VCaP (cell line): ENCODE measurements around the gene C1orf50.

Experiments
- H3K27ac ChIP-seq: fragments of 450-650 bp; 2 replicates; pipeline ENCODE4 v1.5.1; 2017
- CTCF ChIP-seq: fragments of 450-650 bp; conservative IDR thresholded peaks from 2 replicates; pipeline ENCODE4 v1.5.1; 2017; ENCODE audit warnings: mild to moderate bottlenecking, moderate library complexity

The C1orf50 gene

GRCh38 chr1:42731585-42731984 lies 35.5 kb upstream of the C1orf50 start:
- H3K27ac ChIP-seq, result no peak overlapping the region
- no peak for TF ChIP-seq CTCF

DNA sequence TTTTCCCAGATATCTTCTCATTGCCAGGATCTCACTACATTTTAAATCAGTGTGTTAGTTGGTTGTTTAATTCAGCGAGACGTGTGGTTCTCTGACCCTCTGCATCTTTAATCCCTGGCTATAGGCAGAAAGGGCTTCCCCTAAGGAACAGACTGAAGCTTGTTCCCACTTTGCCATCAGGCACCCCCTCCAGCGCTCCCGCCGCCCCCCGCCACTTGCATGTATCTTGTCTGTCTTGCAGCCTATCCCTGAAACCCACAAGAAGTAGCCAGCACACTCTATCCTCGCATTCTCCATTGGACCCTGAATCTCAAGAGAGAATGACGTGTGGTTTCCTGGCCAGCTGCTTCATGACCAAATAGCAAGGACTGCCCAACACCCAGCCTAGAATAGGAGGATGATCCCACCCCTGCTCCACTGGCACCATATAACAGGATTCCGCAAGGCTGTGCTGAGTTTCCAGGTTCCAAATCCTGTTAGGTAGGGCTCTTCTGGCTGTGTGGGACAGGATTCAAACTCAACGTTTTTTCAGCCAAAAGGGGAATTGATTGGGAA lies 34.8 kb upstream of the C1orf50 start:
- no peak overlapping the region for H3K27ac ChIP-seq
- no peak for TF ChIP-seq CTCF

- no peak for TF ChIP-seq CTCF
- H3K27ac ChIP-seq, result no peak overlapping the region
Observed at GRCh38 chr1:42733415-42734200, 33.4 kb upstream of the C1orf50 start.

GRCh38 chr1:42734201-42735035 lies 32.6 kb upstream of the C1orf50 start:
- no peak for TF ChIP-seq CTCF
- no peak overlapping the region for H3K27ac ChIP-seq

DNA sequence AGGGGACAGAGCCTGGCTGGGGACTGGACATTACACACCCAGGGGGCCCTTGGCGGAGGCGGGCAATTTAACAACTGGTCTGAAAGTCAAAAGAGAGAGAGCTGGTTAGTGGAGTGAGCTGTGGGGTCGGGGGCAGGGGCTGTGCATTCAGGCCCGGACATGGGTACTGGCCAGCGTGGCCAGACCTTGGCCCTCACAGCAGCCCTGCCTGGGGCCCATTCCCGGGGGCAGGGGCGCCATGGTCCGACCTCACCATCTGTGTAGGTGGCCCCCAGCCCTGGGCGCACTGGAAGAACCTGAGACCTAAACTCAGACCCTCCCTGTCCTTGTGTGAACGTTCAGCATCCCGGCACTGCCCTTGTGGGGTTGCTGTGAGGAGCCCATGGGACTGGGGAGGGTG lies 32.0 kb upstream of the C1orf50 start:
- TF ChIP-seq CTCF, result no peak
- H3K27ac ChIP-seq, result no peak overlapping the region

DNA sequence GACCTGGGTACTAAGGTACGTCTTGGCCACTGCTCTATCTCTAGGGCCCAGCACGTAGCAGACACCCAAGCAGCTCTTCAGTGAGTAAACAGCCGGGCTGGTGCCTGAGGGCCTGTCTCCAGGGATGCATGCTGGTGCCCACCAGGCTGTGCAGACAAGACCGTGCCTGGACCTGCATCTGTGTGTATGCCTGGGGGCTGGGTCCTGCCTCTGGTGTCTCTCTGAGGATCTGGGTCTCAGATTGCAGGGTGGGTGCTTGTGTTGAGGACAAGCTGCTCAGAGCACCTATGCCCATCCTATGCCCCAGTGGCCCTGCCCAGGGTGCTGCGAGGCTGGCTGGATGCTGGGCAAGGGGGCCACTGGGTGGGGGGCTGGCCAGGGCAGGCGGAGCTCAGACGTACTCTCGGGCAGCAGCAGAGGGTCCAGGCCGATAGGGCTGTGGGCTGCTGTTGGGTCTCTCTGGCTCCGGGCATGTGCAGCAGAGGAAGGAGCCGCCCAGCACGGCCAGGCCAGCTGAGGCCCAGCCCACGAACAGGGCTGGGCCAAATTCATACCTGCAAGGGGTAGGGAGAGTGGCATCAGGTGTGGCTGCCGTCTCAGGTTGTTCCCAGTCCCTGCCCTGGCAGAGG lies 31.5 kb upstream of the C1orf50 start:
- H3K27ac ChIP-seq, result no peak overlapping the region
- TF ChIP-seq CTCF, result no peak

DNA sequence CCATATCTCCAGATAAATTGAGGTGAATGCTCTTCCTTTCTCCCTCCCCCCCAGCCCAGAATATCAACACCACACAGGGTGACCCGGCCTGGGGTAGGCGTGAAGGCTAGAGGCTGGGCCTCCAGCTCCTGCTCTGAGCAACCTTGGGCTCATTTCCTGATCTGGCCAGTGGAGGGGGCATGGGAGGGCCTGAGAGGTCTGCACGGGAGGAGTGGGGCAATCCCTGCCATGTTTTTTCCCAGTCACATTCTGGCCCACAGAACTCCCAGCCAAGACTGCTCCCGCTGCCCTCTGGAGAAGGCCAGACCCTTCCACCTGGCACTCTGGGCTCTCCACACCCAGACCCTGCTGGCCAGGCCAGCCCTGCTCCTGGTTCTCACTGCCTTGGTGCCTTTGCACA lies 30.9 kb upstream of the C1orf50 start:
- no peak for TF ChIP-seq CTCF
- H3K27ac ChIP-seq, result no peak overlapping the region
